Measurements from ENCODE around the gene AQP9. TPM values are rescaled to one million over a fixed set of nuclear protein-coding genes. Genes with fewer than 3 reads are reported as not detected.

The AQP9 gene
- total RNA-seq, 1 experiment from 2014 or later: not detected

GRCh38 chr15:58134886-58135285, 3.3 kb upstream of the AQP9 start:
- DNase-seq: no peak
- Histone ChIP-seq H3K4me3 (no peak overlapping the region), H3K36me3 (no peaks in the 10 kb centered on the region), H3K27me3 (peaks cover 5% of the 10 kb centered on the region; the same call in 1 of the 2 replicates), H3K9me3 (no peaks in the 10 kb centered on the region; the same call in 1 of the 2 replicates)

DNA sequence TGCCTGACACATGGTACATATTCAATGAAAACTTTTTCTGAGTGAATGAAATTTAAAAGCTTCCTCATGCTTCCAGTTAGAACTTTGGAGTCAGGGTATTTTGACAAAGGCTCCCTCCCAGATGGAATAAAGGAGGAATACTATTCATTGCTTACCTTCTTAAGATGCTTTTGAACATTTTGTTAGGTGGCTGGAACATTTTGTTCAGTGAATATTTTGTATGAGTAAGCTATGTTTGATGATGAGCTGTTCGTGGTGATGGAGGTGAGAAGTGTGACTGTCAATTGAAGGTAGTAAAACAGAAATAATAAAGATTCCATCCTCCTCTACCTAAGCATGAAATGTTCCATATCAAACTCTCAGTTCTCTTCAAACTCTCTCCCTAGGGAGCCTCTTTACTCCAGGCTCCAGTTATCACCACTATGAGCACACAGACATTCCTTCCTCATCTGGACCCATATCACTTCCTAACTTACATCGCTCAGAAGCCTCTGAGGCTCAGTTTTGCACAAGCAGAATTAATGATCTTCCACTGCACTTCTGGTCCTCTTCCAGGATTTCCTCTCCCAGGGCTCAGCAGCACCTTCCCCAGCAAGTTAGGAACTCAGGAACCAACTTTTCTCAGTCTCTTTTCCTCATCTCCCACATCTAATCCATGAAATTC, 2.5 kb upstream of the AQP9 start:
- Histone ChIP-seq H3K9me3 (no peaks in the 10 kb centered on the region; the same call in 1 of the 2 replicates), H3K4me3 (no peak overlapping the region), H3K27me3 (peaks cover 5% of the 10 kb centered on the region; the same call in 1 of the 2 replicates), H3K36me3 (no peaks in the 10 kb centered on the region)
- no peak for DNase-seq

GRCh38 chr15:58136731-58137130, 1.4 kb upstream of the AQP9 start:
- no peak overlapping the region for H3K4me3 ChIP-seq
- peaks cover 5% of the 10 kb centered on the region; the same call in 1 of the 2 replicates for H3K27me3 ChIP-seq
- no peak for DNase-seq

GRCh38 chr15:58137686-58138085, 495 bp upstream of the AQP9 start:
- no peaks in the 10 kb centered on the region for H3K9me3 ChIP-seq
- DNase-seq: no peak

More at GRCh38 chr15:58136731-58137130, 1.4 kb upstream of the AQP9 start:
- Histone ChIP-seq H3K9me3 (no peaks in the 10 kb centered on the region; the same call in 1 of the 2 replicates), H3K36me3 (no peaks in the 10 kb centered on the region)

GRCh38 chr15:58139276-58139988, 1.3 kb downstream of the AQP9 start:
- Histone ChIP-seq H3K36me3 (no peaks in the 10 kb centered on the region), H3K27me3 (peaks cover 2% of the 10 kb centered on the region; the same call in 1 of the 2 replicates), H3K4me3 (no peak overlapping the region), H3K9me3 (no peaks in the 10 kb centered on the region)
- peak; percentile 13 for DNase-seq

More at GRCh38 chr15:58137686-58138085, 495 bp upstream of the AQP9 start:
- Histone ChIP-seq H3K27me3 (peaks cover 2% of the 10 kb centered on the region; the same call in 1 of the 2 replicates), H3K4me3 (no peak overlapping the region), H3K36me3 (no peaks in the 10 kb centered on the region)

DNA sequence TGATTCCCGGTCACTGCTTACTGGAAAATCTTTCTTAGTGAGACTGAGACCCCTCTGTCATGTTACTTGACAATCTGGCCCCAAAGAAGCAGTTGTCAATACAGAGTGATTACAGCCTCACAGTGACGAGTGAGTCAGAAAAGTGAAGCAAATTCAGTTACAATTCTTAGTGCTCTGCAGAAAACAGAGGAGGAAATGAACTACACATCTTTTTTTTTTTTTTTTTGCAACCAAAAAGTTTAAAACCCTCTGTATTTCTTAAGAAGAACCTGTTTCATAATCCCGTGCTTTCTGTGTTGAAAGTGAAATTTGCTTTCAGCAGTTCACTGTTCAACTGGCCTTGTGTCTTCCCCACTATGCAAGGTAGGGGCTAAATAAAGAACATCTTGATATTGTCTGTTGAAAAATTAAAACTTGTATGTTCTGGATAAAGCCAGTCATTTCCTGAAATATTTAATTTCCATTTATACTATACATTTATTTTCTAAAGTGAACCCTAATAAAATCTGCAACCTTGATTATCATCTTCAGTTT, 1.9 kb downstream of the AQP9 start:
- Histone ChIP-seq H3K36me3 (no peaks in the 10 kb centered on the region), H3K27me3 (peaks cover 2% of the 10 kb centered on the region; the same call in 1 of the 2 replicates), H3K4me3 (no peak overlapping the region), H3K9me3 (no peaks in the 10 kb centered on the region)
- no peak for DNase-seq

GRCh38 chr15:58141894-58142293, 3.7 kb downstream of the AQP9 start:
- H3K27me3 ChIP-seq: peaks cover 5% of the 10 kb centered on the region
- no peak overlapping the region for H3K4me3 ChIP-seq
- DNase-seq: no peak
- no peaks in the 10 kb centered on the region for H3K9me3 ChIP-seq
- no peaks in the 10 kb centered on the region for H3K36me3 ChIP-seq

DNA sequence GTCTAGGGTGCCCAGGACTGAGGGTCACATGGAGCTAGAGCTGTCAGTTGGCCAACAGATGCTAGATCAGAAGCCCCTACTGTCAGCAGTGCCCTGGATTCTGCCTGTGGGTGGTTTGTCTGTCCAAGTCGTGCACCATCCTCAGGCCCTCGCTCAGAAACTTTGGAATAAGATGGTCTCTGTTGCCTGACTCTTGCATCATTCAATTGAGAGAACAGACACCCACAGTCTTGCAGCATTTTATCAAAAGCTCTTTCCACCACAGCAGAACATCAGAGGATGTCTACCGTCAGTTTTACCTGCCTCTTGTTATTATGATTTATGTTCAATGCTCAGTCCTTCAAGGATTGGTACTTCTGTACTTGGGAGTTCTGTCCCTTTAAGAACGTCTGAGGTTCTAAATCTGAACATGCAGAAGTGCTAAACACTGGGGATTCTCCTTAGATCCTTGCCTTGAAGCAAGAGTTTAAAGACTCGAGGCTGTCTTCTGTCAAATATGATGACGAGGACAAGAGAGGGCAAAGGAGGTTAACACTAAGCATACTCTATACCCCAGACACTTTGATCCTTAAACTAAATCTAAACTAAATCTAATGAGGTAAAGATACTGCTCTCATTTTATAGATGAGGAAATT, 4.8 kb downstream of the AQP9 start:
- DNase-seq: no peak
- Histone ChIP-seq H3K36me3 (no peaks in the 10 kb centered on the region), H3K4me3 (no peak overlapping the region), H3K9me3 (no peaks in the 10 kb centered on the region), H3K27me3 (peaks cover 5% of the 10 kb centered on the region)

GRCh38 chr15:58145606-58146005, 7.4 kb downstream of the AQP9 start:
- peaks cover 5% of the 10 kb centered on the region for H3K27me3 ChIP-seq
- DNase-seq: no peak
- H3K4me3 ChIP-seq: no peak overlapping the region
- no peaks in the 10 kb centered on the region for H3K9me3 ChIP-seq
- no peaks in the 10 kb centered on the region for H3K36me3 ChIP-seq

DNA sequence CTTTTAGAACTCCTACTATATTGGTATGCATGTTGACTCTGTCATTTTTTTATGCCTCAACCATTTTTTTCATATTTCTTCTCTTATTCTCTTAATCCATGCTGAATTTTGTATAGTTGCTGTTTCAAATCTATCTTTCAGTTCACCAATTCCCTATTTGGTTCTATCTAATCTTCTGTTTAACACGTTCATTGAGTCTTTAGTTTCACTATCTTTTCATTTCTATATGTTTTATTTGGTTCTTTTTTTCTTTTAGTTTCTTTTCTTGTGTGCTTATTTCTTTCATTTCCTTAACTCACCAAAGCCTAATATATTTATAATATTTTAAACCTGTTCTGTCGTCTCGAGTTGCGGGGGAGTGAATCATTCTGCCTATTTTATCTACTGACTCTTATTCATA, 8.0 kb downstream of the AQP9 start:
- Histone ChIP-seq H3K36me3 (no peaks in the 10 kb centered on the region), H3K27me3 (peaks cover 5% of the 10 kb centered on the region), H3K9me3 (no peaks in the 10 kb centered on the region), H3K4me3 (no peak overlapping the region)
- no peak for DNase-seq

GRCh38 chr15:58146749-58147148, 8.6 kb downstream of the AQP9 start:
- H3K36me3 ChIP-seq: no peaks in the 10 kb centered on the region
- H3K27me3 ChIP-seq: peaks cover 5% of the 10 kb centered on the region
- no peaks in the 10 kb centered on the region for H3K9me3 ChIP-seq
- no peak for DNase-seq
- no peak overlapping the region for H3K4me3 ChIP-seq

- Histone ChIP-seq H3K36me3 (no peaks in the 10 kb centered on the region), H3K27me3 (peaks cover 5% of the 10 kb centered on the region), H3K9me3 (no peaks in the 10 kb centered on the region), H3K4me3 (no peak overlapping the region)
- no peak for DNase-seq
Measured at GRCh38 chr15:58147171-58147611, 9.0 kb downstream of the AQP9 start.

- no peaks in the 10 kb centered on the region for H3K9me3 ChIP-seq
- no peak for DNase-seq
- H3K36me3 ChIP-seq: no peaks in the 10 kb centered on the region
- no peak overlapping the region for H3K4me3 ChIP-seq
- peaks cover 5% of the 10 kb centered on the region for H3K27me3 ChIP-seq
Measured at GRCh38 chr15:58148120-58148519, 9.9 kb downstream of the AQP9 start.

DNA sequence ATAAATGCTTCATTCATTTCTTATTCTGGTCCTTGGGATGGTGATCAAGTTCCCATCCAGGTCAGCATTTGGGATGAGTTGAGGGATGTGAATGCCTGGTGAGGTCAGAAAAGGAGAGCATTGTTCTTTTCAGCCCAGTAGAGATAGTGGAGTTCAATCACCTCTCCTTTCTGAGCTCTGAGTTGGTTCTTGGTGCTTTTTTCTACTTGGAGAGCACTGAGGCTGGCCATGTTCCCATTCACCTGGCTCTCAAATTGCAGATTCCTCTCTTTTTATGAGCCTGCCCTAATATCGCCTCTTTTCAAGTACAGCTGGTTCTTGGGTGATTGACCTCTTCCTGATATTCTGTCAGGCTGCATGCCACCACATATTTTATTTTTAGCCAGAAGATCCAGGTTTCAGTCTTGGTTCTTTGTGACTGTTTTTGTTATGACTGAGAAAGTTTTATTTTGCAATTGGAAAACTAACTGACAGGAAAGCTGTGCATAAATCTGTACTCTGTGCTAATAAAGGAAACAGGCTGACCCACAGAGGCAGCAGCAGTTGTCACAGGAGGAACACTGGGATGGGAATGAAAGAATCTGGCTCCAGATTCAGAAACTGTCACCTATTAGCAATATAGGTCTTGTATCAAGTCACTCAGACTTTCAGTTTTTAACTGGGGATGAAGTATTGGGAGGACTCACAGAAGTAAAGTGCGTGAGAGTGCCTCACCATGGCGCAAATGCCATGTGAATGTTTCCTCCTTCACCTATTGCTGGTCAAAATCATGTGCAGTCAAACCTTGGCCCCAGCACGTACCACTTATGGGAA, 10.7 kb downstream of the AQP9 start:
- H3K4me3 ChIP-seq: no peak overlapping the region
- no peak for DNase-seq
- H3K27me3 ChIP-seq: peaks cover 5% of the 10 kb centered on the region
- H3K9me3 ChIP-seq: no peaks in the 10 kb centered on the region
- H3K36me3 ChIP-seq: no peaks in the 10 kb centered on the region

- no peaks in the 10 kb centered on the region for H3K9me3 ChIP-seq
- no peak for DNase-seq
- H3K4me3 ChIP-seq: no peak overlapping the region
- H3K27me3 ChIP-seq: no peaks in the 10 kb centered on the region
- no peaks in the 10 kb centered on the region for H3K36me3 ChIP-seq
Measured at GRCh38 chr15:58154769-58155168, 16.6 kb downstream of the AQP9 start.

DNA sequence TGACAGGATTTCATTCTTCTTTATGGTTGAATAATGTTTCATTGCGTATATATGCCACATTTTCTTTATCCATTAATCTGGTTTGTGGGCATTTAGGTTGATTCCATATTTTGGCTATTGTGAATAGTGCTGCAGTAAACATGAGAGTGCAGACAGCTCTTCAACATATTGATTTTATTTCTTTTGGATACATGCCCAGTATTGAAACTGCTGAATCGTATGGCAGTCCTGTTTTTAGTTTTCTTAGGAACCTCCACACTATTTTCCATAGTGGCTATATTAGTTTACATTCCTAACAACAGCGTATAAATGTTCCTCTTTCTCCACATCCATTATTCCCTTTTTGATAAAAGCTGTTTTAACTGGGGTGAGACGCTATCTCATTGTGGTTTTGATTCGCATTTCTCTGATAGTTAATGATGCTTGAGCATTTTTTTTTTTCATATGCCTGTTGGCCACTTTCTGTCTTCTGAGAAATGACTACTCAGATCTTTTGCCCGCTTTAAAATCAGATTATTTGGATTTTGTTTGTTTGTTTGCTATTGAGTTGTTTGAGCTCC, 21.7 kb downstream of the AQP9 start:
- H3K36me3 ChIP-seq: no peaks in the 10 kb centered on the region
- no peak for DNase-seq
- no peak overlapping the region for H3K4me3 ChIP-seq
- H3K9me3 ChIP-seq: no peaks in the 10 kb centered on the region
- H3K27me3 ChIP-seq: peaks cover 4% of the 10 kb centered on the region
